Adrenal gland (tissue), 5 donors: ENCODE data around the gene GLYATL3.

Source experiments
- CTCF ChIP-seq, 6 experiments: fragments of 450-650 bp in 4 of 6; fragments of 200-600 bp in 2 of 6; sonication (generic) in 1 of 6; IDR thresholded peaks; 1 replicate in 5 of 6; 2 replicates in 1 of 6; pipeline versions ENCODE4 v1.5.1 to v1.8.0; 2016 to 2021; ENCODE audit warnings: antibody characterized with exemption in 6 of 6, mild to moderate bottlenecking in 2 of 6, moderate library complexity in 1 of 6
- POLR2A ChIP-seq, 2 donors: fragments of 450-650 bp; IDR thresholded peaks; one replicate each; pipeline ENCODE4 v1.6.1; 2017; ENCODE audit warnings: antibody characterized with exemption in 2 of 2, mild to moderate bottlenecking in 2 of 2, moderate library complexity in 1 of 2
- donor health status: DM: no; HTN: no; CAD: no.

GRCh38 chr6:49541936-49542335 is 42.2 kb downstream of the GLYATL3 start:
- TF ChIP-seq CTCF (IDR thresholded peaks at IDR 0.05) (no peak), POLR2A (IDR thresholded peaks at IDR 0.05) (no peak)
